Measurements from ENCODE around the gene ITGA1.
A peak's percentile ranks its signal among the peaks of the same experiment; 100 is the strongest.
"Not testable (repeated sequence)": the region's sequence is repeated elsewhere in the genome, so short reads cannot be mapped to it uniquely, and the experiment has no call there.

The ITGA1 gene

GRCh38 chr5:52787600-52788504, at the start of gene ITGA1, which contains the start of gene PELO:
ITGA1 (plus strand) TSS chr5:52787916; CDS start chr5:52788354, 438 bp downstream.
PELO (plus strand) TSS chr5:52787916; CDS start chr5:52800395, 12,479 bp downstream.
- peak; percentile 72 to 73 for ATAC-seq

DNA sequence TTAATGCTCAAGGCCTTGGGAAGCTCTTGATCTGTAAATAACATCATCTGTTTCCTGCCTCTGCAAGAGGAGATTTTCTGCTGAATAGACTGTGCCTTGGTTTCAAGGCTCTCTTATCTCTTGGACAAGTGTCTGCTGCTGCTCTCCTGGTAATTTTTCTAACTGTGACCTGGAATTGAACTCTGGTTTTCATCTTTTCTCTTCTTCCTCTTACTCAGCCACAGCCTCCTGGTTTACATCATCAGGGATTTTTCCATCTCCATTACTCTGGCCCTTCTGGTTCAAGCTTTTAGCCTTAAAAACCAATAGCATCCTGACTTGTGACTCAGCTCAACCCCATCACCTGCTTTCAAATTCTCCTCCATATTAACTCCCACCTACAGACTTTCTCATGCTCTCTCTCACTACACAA, 49.6 kb upstream of the ITGA1 start:
- no peak for ATAC-seq

DNA sequence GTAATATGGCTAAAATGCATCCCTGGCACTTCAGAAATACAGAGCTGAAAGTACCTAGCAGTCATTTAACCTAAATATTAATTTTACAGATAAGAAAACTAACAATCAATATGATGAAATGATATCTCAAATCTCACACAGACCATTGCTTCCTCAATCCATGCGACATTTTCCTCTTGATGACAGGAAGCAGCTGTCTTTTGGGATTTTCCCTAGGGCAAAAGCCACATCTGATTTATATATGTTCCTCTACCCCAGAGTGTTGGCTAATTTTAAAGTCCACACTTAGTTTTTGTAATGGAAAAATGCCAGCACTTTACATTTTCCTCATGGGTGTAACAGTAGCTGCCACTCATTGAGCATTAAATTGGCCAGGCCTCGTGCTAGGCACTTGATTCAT, 47.7 kb upstream of the ITGA1 start:
- ATAC-seq = no peak

GRCh38 chr5:52743012-52743411, 44.7 kb upstream of the ITGA1 start:
- ATAC-seq = no peak

GRCh38 chr5:52743529-52743928, 44.2 kb upstream of the ITGA1 start:
- ATAC-seq = no peak

- ATAC-seq = peak; percentile 91 to 93
Observed at GRCh38 chr5:52743970-52744369, 43.7 kb upstream of the ITGA1 start.

DNA sequence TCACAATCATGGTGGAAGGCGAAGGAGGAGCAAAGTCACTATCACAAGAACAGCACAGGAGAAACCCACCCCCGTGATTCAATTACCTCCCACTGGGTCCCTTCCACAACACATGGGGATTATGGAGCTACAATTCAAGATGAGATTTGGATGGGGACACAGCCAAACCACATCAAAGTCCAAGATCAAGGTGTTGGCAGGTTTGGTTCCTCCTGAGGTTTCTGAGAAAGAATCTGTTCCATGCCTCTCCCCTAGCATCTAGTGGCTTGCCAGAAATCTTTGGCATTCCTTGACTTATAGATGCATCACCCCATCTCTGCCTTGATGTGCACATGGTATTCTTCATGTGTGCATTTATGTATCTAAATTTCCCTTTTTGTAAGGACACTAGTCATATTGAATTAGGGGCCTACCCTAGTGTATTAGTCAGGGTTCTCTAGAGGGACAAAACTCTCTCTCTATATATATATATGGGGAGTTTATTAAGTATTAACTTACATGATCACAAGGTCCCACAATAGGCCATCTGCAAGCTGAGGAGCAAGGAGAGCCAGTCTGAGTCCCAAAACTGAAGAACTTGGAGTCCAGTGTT, 42.8 kb upstream of the ITGA1 start:
- ATAC-seq = not testable (repeated sequence)

DNA sequence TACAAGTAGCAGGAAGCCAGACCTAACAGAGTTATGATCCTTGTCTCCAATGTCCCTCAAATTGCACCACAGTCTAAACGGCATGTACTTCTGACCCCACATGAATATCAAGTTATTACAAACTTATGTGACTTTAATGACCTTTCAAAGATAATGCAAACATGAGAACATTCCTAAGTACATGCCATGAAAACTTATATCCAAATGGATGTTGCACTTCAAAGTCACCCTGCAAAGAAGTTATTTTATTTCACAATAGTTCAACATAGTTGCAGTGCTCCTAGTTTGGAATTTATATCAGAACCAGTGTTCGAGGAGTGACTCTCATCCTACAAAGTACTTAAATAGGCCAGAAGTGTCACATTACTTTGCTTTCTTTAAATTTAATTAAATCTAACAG, 41.2 kb upstream of the ITGA1 start:
- ATAC-seq = no peak

DNA sequence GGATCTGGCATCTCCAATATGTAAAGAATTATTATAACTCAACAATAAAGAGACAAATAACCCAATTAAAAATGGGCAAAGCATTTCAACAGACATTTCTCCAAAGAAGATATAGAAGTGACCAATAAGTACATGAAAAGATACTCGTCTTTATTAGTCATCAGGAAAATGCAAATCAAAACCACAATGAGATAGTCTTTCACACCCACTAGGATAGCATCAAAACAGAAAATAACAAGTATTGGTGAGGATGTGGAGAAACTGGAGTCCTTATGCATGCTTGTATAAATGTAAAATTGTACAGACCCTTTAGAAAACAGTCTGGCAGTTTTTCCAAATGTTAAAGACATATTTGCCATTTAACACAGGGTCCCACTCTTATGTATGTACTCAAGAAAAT, 39.1 kb upstream of the ITGA1 start:
- ATAC-seq = no peak

GRCh38 chr5:52749666-52750065, 38.0 kb upstream of the ITGA1 start:
- no peak for ATAC-seq

DNA sequence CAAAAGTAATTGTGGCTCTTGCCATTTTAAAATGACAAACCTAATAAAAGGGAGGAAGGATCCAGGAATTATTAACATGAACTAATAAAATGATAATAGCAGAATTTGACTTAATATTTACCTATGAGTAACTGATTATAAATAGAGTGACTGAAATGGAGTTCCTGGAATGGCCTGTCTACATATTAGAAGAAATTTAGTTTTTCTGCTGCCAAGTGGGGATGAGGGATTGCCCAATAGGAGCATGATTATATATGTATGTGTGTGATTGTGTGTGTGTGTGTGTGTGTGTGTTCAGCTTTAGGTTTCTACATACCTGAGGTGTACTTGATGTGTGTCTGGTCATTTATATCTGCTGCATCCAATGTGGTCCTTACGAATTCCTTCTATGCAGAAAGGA, 36.6 kb upstream of the ITGA1 start:
- no peak for ATAC-seq

GRCh38 chr5:52754051-52754450, 33.7 kb upstream of the ITGA1 start:
- ATAC-seq = no peak

DNA sequence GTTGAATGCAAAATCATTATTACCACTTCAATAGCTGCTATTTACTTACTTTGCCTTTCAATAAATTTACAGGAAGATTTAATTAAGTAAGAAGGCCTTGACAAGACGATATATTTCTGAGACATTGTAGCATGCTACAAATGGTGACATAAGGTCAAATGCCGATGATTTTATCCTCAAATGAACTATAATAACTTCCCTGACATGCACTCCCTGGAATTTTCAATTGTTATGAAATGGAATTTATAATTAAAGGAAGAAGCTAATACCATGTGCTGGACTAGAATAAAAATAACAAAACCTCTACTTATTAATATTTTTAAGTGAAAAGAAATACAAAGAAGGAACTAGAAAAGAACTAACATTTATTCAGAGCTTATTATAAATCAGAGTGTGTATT, 30.2 kb upstream of the ITGA1 start:
- no peak for ATAC-seq

DNA sequence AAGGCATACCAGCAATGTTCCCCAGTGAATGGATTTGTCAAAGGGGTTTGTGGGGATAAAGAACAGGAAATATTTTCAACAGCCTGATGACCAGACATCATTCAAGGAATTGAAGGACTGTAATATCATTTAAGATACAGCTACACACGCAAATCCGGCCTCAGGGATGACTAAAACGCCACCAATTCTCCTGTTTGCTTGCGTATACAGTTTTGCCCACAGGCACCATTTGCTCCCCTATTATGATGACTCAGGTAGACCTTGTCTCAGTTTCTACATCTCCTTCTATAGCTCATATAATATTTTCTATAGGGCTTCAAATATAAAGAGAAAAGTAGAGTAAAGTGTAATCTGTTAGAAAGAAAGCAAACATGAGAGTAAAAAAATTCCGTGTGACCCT, 29.7 kb upstream of the ITGA1 start:
- no peak for ATAC-seq

GRCh38 chr5:52759331-52759730, 28.4 kb upstream of the ITGA1 start:
- ATAC-seq = no peak

- peak; percentile 33 to 58 for ATAC-seq
Observed at GRCh38 chr5:52760695-52761366, 26.9 kb upstream of the ITGA1 start.

DNA sequence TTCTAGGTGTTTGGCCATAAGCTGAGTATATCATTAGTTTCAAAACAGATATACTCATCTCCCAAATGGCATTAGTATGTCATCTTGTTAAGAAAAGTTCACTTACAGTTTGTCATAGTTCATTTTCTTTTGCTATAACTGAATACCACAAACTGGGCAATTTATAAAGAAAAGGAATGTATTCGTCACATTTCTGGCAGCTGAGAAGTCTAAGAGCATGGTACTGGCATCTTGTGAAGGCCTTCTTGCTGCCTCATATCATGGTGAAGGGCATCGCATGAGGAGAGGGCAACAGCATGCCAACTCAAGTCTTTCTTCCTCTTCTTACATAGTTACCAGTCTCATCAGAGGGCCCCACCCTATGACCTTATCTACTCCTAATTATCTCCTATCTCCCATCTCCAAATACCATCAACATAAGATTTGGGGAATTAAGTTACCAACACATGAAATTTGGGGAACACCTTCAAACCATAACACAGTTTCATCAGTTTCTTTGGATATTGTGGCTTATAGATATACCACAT, 20.4 kb upstream of the ITGA1 start:
- no peak for ATAC-seq

DNA sequence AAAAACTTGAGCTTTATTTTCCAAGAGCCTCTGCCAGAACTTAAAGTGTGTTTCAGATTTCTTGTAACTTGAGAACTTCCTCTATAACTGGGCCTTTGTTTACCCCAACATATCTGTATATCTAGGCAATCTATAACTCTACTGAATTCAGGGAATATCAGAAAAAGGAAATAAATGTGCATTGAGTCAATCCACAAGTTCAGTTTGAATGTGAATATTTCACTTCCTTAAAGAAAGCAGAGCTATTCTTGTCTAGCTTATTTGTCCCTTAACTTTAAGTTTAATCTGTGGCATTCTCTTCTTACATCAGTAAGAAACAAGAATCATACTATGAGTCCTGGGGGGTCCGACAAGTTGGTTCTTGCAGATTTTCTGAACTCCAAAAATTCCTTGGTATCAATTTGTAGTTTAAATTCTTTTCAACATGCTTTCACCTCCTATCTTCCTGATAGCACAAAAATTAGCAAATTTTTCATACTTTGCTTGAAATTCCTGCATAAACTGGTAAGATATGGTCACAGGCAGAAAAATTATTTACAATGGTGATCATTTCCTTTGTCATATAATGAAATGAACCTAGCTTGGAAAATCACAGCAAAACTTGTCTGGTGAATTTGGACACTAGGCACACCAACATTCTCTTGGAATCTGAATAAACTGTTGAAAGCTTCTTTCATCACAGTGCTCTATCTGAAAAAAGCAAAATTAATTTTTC, 19.8 kb upstream of the ITGA1 start:
- ATAC-seq = no peak

- ATAC-seq = no peak
Observed at GRCh38 chr5:52769061-52769460, 18.7 kb upstream of the ITGA1 start.

DNA sequence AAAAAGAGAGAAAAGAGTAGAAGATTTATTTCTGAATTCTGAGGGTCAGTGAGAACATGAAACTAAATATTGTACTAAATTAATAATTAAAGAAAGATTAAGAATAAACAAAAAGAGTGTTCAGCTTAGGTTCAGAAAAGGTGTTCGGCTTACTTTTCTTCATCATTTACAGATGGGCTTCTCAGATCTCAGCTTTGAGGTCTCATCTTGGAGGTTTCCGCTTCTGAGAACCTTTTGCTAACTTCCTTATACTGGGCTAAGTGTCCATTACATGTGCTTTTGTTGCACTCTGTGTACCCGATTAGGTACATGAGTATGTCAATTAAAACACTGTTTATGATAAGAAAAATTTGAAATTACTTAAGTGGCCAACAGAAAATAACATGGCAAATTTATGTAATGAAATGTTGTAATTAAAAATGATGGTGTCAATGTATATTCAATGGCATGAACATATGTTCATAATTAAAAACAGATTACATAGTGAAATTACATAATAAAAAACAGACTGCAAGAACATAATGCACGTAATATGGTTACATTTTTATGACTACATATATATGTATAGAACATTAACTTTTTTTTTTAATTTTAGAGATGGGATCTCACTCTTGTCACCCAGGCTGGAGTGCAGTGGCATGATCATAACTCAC, 17.3 kb upstream of the ITGA1 start:
- ATAC-seq = no peak

DNA sequence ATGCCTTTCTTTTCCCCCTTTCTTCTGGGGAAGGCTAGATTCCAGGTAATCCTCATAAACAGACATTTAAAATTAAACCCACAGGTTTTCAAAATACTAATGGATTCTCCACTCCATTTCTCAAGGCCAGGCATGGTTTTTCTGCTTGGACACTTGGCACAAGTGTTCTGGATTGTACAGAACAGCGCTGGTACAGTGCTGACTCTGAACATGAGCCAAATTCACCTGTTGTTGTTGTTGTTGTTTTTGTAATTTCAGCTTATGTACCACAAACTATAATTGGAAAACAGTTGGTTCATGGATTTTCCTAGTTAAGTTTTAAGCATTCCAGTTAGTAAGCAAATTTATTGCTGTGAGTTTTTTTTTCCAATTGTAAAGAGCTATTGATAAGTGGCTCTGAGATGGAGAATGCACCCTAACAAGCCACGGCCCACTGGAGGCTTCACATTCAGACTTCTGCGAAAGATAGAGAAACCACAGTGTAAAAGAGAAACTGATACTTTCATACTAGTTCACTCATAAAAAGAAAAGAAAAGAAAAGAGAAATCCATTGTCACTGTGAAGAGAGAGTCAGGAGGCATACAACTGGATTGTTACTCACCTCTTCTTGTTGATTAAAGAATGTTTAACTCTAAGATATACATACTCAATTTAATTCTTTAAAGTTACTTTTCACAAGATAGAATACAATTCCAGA, 16.2 kb upstream of the ITGA1 start:
- ATAC-seq = peak; percentile 82 to 86
